Spleen (tissue), 7 donors: ENCODE results near the gene FOLR3.

Experiments
- CTCF ChIP-seq, 11 experiments: fragments of 200-600 bp in 7 of 11; fragments of 450-650 bp in 4 of 11; sonication (generic) in 4 of 11; IDR thresholded peaks in 8 of 11; conservative IDR thresholded peaks in 3 of 11; 1 replicate in 7 of 11; 2 replicates in 4 of 11; pipeline versions ENCODE4 v1.4.0 to v1.8.0; 2016 to 2021; ENCODE audit warnings: antibody characterized with exemption in 11 of 11, inconsistent platforms in 4 of 11, mild to moderate bottlenecking in 1 of 11
- POLR2A ChIP-seq, 3 donors: fragments of 450-650 bp; IDR thresholded peaks; one replicate each; pipeline ENCODE4 v1.5.1; 2017; ENCODE audit warnings: antibody characterized with exemption in 3 of 3, mild to moderate bottlenecking in 1 of 3
- donor health status: DM: no; HTN: no; CAD: no; lungs with moderate emphysema.
- donor health status: DM: no; HTN: no; CAD: no.
- donor health status: DM: no; HTN: no; CAD: no.

GRCh38 chr11:72105888-72106287, 29.6 kb upstream of the FOLR3 start, which contains the start of gene TOMT:
- no peak for TF ChIP-seq CTCF (IDR thresholded peaks at IDR 0.05 in 8 of 11, conservative IDR thresholded peaks at IDR 0.05 in 3 of 11)
- no peak for TF ChIP-seq POLR2A (IDR thresholded peaks at IDR 0.05)
